Type B pancreatic cell (in vitro differentiated cells): ENCODE results near the gene NEURL3. TPM values are rescaled to one million over a fixed set of nuclear protein-coding genes. Genes with fewer than 3 reads are reported as not detected.
A peak's percentile ranks its signal among the peaks of the same experiment; 100 is the strongest.

ENCODE experiments used
- DNase-seq: peaks from one replicate; pipeline ENCODE4 v3.0.0; 2021; ENCODE audit warnings: mixed read lengths; ENCODE audit not compliant: unreplicated experiment; ENCODE audit errors: extremely low spot score
- H3K27ac Mint-ChIP-seq: 2 replicates; pipeline ENCODE4 v1.8.0; 2021; ENCODE audit warnings: mild to moderate bottlenecking, mixed read lengths
- H3K27me3 Mint-ChIP-seq: 2 replicates; pipeline ENCODE4 v1.8.0; 2021; ENCODE audit warnings: mixed read lengths
- H3K36me3 Mint-ChIP-seq: 2 replicates; pipeline ENCODE4 v1.8.0; 2021; ENCODE audit warnings: mixed read lengths
- H3K4me1 Mint-ChIP-seq: one replicate; pipeline ENCODE4 v1.8.0; 2021; ENCODE audit warnings: mixed read lengths; ENCODE audit not compliant: unreplicated experiment
- H3K4me3 Mint-ChIP-seq: 2 replicates; pipeline ENCODE4 v1.8.0; 2021; ENCODE audit warnings: mild to moderate bottlenecking, mixed read lengths
- H3K9me3 Mint-ChIP-seq: 2 replicates; pipeline ENCODE4 v1.8.0; 2021; ENCODE audit warnings: mixed read lengths
- CTCF ChIP-seq: fragments of 200-600 bp; sonication (generic); conservative IDR thresholded peaks from 2 replicates; pipeline ENCODE4 v1.5.0; 2021; ENCODE audit warnings: antibody characterized with exemption, mild to moderate bottlenecking
- total RNA-seq: library from RNA; stranded (reverse); gene quantifications from 2 replicates; pipeline ENCODE4 v1.2.1, GENCODE V29; 2021; ENCODE audit warnings: low replicate concordance

The NEURL3 gene
- total RNA-seq, 1 donor from 2014 or later = 1.1 TPM

GRCh38 chr2:96503637-96504243, 1.4 kb downstream of the NEURL3 start:
- peaks cover 14% of the 10 kb centered on the region for H3K4me1 Mint-ChIP-seq
- H3K9me3 Mint-ChIP-seq = no peaks in the 10 kb centered on the region
- H3K27me3 Mint-ChIP-seq = peaks cover 4% of the 10 kb centered on the region
- no peak for TF ChIP-seq CTCF
- H3K4me3 Mint-ChIP-seq = no peak overlapping the region
- H3K36me3 Mint-ChIP-seq = no peaks in the 10 kb centered on the region
- peak; percentile 66 for DNase-seq
- no peak overlapping the region for H3K27ac Mint-ChIP-seq

GRCh38 chr2:96502891-96503636, 2.1 kb downstream of the NEURL3 start:
- TF ChIP-seq CTCF = no peak
- Mint-ChIP-seq H3K27ac (no peak overlapping the region), H3K4me3 (no peak overlapping the region), H3K9me3 (no peaks in the 10 kb centered on the region), H3K36me3 (no peaks in the 10 kb centered on the region), H3K27me3 (peaks cover 7% of the 10 kb centered on the region), H3K4me1 (peaks cover 14% of the 10 kb centered on the region)
- peak; percentile 64 for DNase-seq

GRCh38 chr2:96501886-96502810, 3.0 kb downstream of the NEURL3 start:
- no peak for DNase-seq
- H3K4me3 Mint-ChIP-seq = no peak overlapping the region
- H3K9me3 Mint-ChIP-seq = no peaks in the 10 kb centered on the region
- no peaks in the 10 kb centered on the region for H3K36me3 Mint-ChIP-seq
- H3K27me3 Mint-ChIP-seq = peaks cover 8% of the 10 kb centered on the region
- H3K4me1 Mint-ChIP-seq = peaks cover 14% of the 10 kb centered on the region
- TF ChIP-seq CTCF = no peak
- H3K27ac Mint-ChIP-seq = no peak overlapping the region

GRCh38 chr2:96501471-96501874, 3.7 kb downstream of the NEURL3 start:
- no peak overlapping the region for H3K4me3 Mint-ChIP-seq
- no peak for TF ChIP-seq CTCF
- H3K27me3 Mint-ChIP-seq = peaks cover 8% of the 10 kb centered on the region
- DNase-seq = no peak
- H3K36me3 Mint-ChIP-seq = no peaks in the 10 kb centered on the region
- H3K27ac Mint-ChIP-seq = no peak overlapping the region
- peaks cover 14% of the 10 kb centered on the region for H3K4me1 Mint-ChIP-seq
- no peaks in the 10 kb centered on the region for H3K9me3 Mint-ChIP-seq

GRCh38 chr2:96500385-96501066, 4.6 kb downstream of the NEURL3 start:
- H3K4me3 Mint-ChIP-seq = no peak overlapping the region
- peaks cover 7% of the 10 kb centered on the region for H3K4me1 Mint-ChIP-seq
- no peak for TF ChIP-seq CTCF
- no peaks in the 10 kb centered on the region for H3K36me3 Mint-ChIP-seq
- H3K27me3 Mint-ChIP-seq = peaks cover 8% of the 10 kb centered on the region
- no peaks in the 10 kb centered on the region for H3K9me3 Mint-ChIP-seq
- DNase-seq = peak; percentile 55
- no peak overlapping the region for H3K27ac Mint-ChIP-seq
